SU-DHL-6 (cell line): ENCODE measurements around the gene PADI2.

Source experiments
- H2AFZ ChIP-seq: fragments of 200-600 bp; sonication (generic); 2 replicates; pipeline ENCODE4 v1.6.1; 2014; ENCODE audit warnings: low read depth, mild to moderate bottlenecking, moderate library complexity, mixed read lengths, antibody characterized with exemption, low read length; ENCODE audit not compliant: severe bottlenecking
- H3F3A ChIP-seq: fragments of 200-600 bp; shearing (Covaris generic); 2 replicates; pipeline ENCODE4 v1.6.0; 2016; ENCODE audit warnings: antibody characterized with exemption, mild to moderate bottlenecking; ENCODE audit not compliant: insufficient read depth
- H3K27ac ChIP-seq: fragments of 200-600 bp; sonication (generic); 2 replicates; pipeline ENCODE4 v1.5.1; 2016; ENCODE audit warnings: low read depth, mild to moderate bottlenecking, low read length, moderate library complexity, mixed read lengths
- H3K27me3 ChIP-seq: fragments of 200-600 bp; sonication (generic), shearing (Covaris generic); 2 replicates; pipeline ENCODE4 v1.6.0; 2014; ENCODE audit warnings: mild to moderate bottlenecking, low read length
- H3K36me3 ChIP-seq: fragments of 200-600 bp; sonication (generic); 2 replicates; pipeline ENCODE4 v1.6.1; 2014; ENCODE audit warnings: mild to moderate bottlenecking, low read length, mixed read lengths
- H3K4me2 ChIP-seq: fragments of 300-600, 200-600 bp; shearing (Covaris generic), sonication (generic); 2 replicates; pipeline ENCODE4 v1.6.0; 2014; ENCODE audit warnings: low read length, low read depth, mild to moderate bottlenecking; ENCODE audit not compliant: poor library complexity, severe bottlenecking
- H3K4me3 ChIP-seq: fragments of 200-600 bp; sonication (generic); 2 replicates; pipeline ENCODE4 v1.5.1; 2014; ENCODE audit warnings: antibody characterized with exemption, low read length, mild to moderate bottlenecking, mixed read lengths; ENCODE audit not compliant: insufficient read depth, poor library complexity, severe bottlenecking
- H3K79me2 ChIP-seq: fragments of 200-600 bp; sonication (generic); 2 replicates; pipeline ENCODE4 v1.6.1; 2014; ENCODE audit warnings: mild to moderate bottlenecking, low read length, moderate library complexity; ENCODE audit not compliant: insufficient read depth
- H3K9ac ChIP-seq: fragments of 200-600 bp; sonication (generic); 2 replicates; pipeline ENCODE4 v1.7.0; 2014; ENCODE audit warnings: mild to moderate bottlenecking, low read length
- H3K9me2 ChIP-seq: fragments of 200-600 bp; sonication (generic); replicated peaks from 2 replicates; pipeline ENCODE4 v1.6.1; 2014; ENCODE audit warnings: low read length; ENCODE audit not compliant: insufficient read depth
- H3K9me3 ChIP-seq: fragments of 200-600 bp; sonication (generic); 2 replicates; pipeline ENCODE4 v1.6.1; 2014; ENCODE audit warnings: low read length, mixed read lengths; ENCODE audit not compliant: insufficient read depth
- H4K20me1 ChIP-seq: fragments of 200-600 bp; sonication (generic); 2 replicates; pipeline ENCODE4 v1.6.1; 2014; ENCODE audit warnings: low read depth, mild to moderate bottlenecking, antibody characterized with exemption, low read length, moderate library complexity, mixed read lengths
- EZH2phosphoT487 ChIP-seq: fragments of 200-600 bp; sonication (generic), shearing (Covaris generic); conservative IDR thresholded peaks from 2 replicates; pipeline ENCODE4 v1.6.1; 2018; ENCODE audit warnings: mild to moderate bottlenecking, antibody characterized with exemption, low read length, moderate library complexity, mixed read lengths
- TF ChIP-seq, protein P1 (sequence below): fragments of 200-600 bp; sonication (generic); IDR thresholded peaks from one replicate; pipeline ENCODE4 v1.5.1; 2017; ENCODE audit warnings: antibody characterized with exemption, mild to moderate bottlenecking, low read length, moderate library complexity; ENCODE audit not compliant: insufficient read depth, poor library complexity, severe bottlenecking

Gene PADI2

DNA sequence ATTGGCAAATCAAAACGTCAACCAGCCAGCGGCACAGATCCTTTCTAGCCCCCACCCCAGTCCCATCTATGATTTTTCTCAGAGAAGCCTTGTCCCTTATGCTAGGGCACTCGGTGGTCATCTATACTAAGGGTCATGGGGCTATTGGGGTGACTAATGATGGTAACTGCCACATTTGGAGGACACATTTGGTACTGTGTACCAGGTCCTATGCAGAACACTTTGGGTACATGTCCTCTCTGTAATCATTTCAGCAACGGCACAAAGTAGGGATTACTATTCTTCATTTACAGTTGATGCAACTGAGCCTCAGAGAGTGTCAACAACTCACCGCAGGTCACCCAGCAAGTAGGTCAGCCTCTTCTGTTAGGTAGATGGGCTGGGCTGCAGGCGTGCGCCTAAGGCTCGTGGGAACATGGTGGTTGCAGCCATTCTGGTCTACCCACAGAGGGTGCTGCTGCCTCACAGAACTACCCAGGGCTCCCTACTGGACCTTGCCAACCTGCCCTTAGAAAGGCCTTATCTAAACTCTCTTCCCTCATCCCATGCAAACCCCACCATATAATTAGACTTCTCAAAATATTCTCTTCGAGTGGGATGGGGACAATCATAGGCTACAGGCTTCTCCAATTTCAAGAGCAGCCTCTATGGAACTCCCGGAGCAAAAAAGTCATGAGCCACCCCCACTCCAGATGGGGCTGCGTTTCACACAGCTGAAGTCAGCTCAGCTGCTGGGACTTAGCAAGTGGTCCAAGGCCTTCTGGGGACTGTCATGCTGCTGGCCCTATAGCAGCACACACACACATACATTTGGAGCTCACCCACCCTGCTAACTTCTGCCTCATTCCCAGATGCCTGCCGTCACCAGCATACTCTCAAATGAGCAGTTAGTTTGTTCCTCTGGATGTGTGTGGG lies 59.6 kb downstream of the PADI2 start:
- Histone ChIP-seq H3K27ac (no peak overlapping the region), H3F3A (no peaks in the 10 kb centered on the region), H3K36me3 (no peaks in the 10 kb centered on the region), H3K9ac (0 out of 2 replicates have a peak overlapping the region, but pooled peaks have one; percentile 13), H2AFZ (no peak overlapping the region), H3K9me2 (no peaks in the 10 kb centered on the region), H3K4me2 (no peak overlapping the region), H3K4me3 (no peak overlapping the region), H3K79me2 (no peaks in the 10 kb centered on the region), H4K20me1 (no peaks in the 10 kb centered on the region), H3K9me3 (no peaks in the 10 kb centered on the region), H3K27me3 (0 out of 2 replicates have a peak, but pooled peaks cover 3% of the 10 kb centered on the region)
- TF ChIP-seq EZH2phosphoT487, result no peak
- TF ChIP-seq, protein P1, sequence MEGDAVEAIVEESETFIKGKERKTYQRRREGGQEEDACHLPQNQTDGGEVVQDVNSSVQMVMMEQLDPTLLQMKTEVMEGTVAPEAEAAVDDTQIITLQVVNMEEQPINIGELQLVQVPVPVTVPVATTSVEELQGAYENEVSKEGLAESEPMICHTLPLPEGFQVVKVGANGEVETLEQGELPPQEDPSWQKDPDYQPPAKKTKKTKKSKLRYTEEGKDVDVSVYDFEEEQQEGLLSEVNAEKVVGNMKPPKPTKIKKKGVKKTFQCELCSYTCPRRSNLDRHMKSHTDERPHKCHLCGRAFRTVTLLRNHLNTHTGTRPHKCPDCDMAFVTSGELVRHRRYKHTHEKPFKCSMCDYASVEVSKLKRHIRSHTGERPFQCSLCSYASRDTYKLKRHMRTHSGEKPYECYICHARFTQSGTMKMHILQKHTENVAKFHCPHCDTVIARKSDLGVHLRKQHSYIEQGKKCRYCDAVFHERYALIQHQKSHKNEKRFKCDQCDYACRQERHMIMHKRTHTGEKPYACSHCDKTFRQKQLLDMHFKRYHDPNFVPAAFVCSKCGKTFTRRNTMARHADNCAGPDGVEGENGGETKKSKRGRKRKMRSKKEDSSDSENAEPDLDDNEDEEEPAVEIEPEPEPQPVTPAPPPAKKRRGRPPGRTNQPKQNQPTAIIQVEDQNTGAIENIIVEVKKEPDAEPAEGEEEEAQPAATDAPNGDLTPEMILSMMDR, result peak; percentile 47

DNA sequence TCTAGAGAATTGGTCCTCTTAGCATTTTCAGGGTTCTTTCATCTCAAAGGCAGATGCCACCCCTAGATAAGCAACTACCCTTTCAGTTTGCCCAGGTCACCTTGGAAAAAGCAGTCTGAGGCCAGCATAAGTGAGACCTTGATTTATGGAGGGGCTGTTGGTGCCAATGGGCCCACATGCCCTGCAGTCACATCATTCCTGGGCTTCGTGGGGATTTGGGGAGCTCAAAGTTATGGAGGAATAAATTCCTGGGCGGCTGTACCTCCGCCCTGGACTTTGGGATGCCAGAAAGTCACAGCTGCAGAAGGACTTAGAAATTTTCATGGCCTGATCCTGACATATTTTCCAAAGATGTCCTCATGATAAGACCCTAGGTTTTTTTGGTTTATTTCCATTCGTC lies 62.7 kb downstream of the PADI2 start:
- no peak overlapping the region for H3K4me3 ChIP-seq
- H4K20me1 ChIP-seq, result no peaks in the 10 kb centered on the region
- no peak overlapping the region for H3K27ac ChIP-seq
- H3K36me3 ChIP-seq, result no peaks in the 10 kb centered on the region
- H3K4me2 ChIP-seq, result no peak overlapping the region
- 0 out of 2 replicates have a peak, but pooled peaks cover 3% of the 10 kb centered on the region for H3K27me3 ChIP-seq
- no peak overlapping the region for H3K9ac ChIP-seq
- H3K79me2 ChIP-seq, result peaks cover 19% of the 10 kb centered on the region
- no peak overlapping the region for H2AFZ ChIP-seq
- H3K9me3 ChIP-seq, result no peaks in the 10 kb centered on the region
- no peaks in the 10 kb centered on the region for H3F3A ChIP-seq
- H3K9me2 ChIP-seq, result no peaks in the 10 kb centered on the region
- TF ChIP-seq EZH2phosphoT487, result no peak
- TF ChIP-seq, protein P1, result no peak

DNA sequence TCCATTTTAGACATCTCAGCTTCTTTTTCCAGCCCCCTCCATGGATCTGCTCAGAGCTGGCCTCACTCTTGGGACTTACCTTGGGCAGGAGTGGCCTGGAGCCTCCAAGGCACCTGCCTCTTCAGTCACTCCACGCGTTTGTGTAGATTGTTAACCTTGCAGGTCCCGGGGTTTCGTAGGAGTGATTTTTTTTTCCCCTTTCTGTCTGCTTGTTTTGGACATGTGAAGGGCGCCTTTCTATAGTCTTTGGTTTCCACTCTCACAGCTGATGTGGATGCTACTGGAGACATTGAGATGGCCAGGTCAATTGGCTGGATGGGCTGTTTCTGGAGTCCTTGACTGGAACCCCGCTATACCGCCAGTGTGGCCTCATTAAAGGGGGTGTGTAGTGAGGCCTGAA lies 63.5 kb downstream of the PADI2 start:
- no peak for TF ChIP-seq EZH2phosphoT487
- no peaks in the 10 kb centered on the region for H3K9me3 ChIP-seq
- no peaks in the 10 kb centered on the region for H4K20me1 ChIP-seq
- H3K4me3 ChIP-seq, result no peak overlapping the region
- H3K9me2 ChIP-seq, result no peaks in the 10 kb centered on the region
- no peak overlapping the region for H3K27ac ChIP-seq
- H3K4me2 ChIP-seq, result no peak overlapping the region
- H3K27me3 ChIP-seq, result 0 out of 2 replicates have a peak, but pooled peaks cover 3% of the 10 kb centered on the region
- no peaks in the 10 kb centered on the region for H3K36me3 ChIP-seq
- H3K9ac ChIP-seq, result no peak overlapping the region
- H2AFZ ChIP-seq, result no peak overlapping the region
- H3F3A ChIP-seq, result no peaks in the 10 kb centered on the region
- H3K79me2 ChIP-seq, result peaks cover 26% of the 10 kb centered on the region
